Ascending aorta (tissue), 2 donors: ENCODE measurements around the gene ILF3. TPM values are rescaled to one million over a fixed set of nuclear protein-coding genes. Genes with fewer than 3 reads are reported as not detected.

Experiments used
- DNase-seq, 2 donors: peaks; one replicate each; pipeline ENCODE4 v3.0.0-alpha.2; 2019; ENCODE audit warnings: low spot score in 2 of 2
- H3K27ac ChIP-seq, 2 donors: fragments of 200-600 bp; sonication (generic); one replicate each; pipeline ENCODE4 v1.5.1; 2016 to 2017; ENCODE audit warnings: mild to moderate bottlenecking in 1 of 2
- H3K27me3 ChIP-seq: fragments of 200-600 bp; sonication (generic); one replicate; pipeline ENCODE4 v1.5.1; 2017
- H3K36me3 ChIP-seq, 2 donors: fragments of 200-600 bp; sonication (generic); one replicate each; pipeline ENCODE4 v1.5.1; 2016
- H3K4me1 ChIP-seq, 2 donors: fragments of 200-600 bp; sonication (generic); one replicate each; pipeline ENCODE4 v1.5.1; 2016 to 2017; ENCODE audit warnings: mild to moderate bottlenecking in 1 of 2
- H3K4me3 ChIP-seq, 2 donors: fragments of 200-600 bp; sonication (generic); one replicate each; pipeline ENCODE4 v1.5.1; 2016 to 2017; ENCODE audit warnings: mild to moderate bottlenecking in 1 of 2
- H3K9me3 ChIP-seq, 2 donors: fragments of 200-600 bp; sonication (generic); one replicate each; pipeline ENCODE4 v1.5.1; 2016
- CTCF ChIP-seq, 3 experiments: fragments of 200-600 bp in 2 of 3; fragments of 450-650 bp in 1 of 3; sonication (generic) in 2 of 3; IDR thresholded peaks; one replicate each; pipeline ENCODE4 v1.5.1; 2016 to 2019; ENCODE audit warnings: antibody characterized with exemption in 3 of 3, mild to moderate bottlenecking in 1 of 3, moderate library complexity in 1 of 3
- intact Hi-C: fragments of 100-400 bp; cut with DNase I; formaldehyde crosslinking; loops from one replicate; pipeline ENCODE4 v1.15.1; 2023
- total RNA-seq: library from RNA; depleted of rRNA; stranded (reverse); fragments of >200 nt; gene quantifications from one replicate; pipeline ENCODE4 v1.1.0, GENCODE V29; 2016

The ILF3 gene
- total RNA-seq, 1 donor from 2014 or later = 168 TPM

DNA sequence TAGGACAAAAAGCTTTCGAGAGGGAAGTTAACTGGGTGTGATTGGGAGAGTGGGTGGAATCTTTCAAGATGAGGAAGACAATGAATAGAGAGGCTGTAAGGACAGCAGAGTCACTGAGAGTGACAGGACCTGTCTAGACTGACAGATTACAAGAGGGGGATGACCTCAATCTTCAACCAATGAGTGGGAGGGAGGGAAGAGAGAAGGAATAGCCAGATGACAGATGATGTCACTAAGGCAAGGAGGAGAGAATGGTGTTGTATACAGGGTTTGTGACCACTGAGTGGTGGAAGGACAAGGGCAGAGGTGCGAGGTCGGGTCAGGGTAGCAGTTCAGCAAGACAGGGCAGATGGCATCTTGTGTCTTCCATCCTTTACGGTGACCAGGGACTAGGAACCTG, 5.8 kb upstream of the ILF3 start:
- Histone ChIP-seq H3K9me3 (no peaks in the 10 kb centered on the region), H3K4me1 (peaks cover 3 to 32% of the 10 kb centered on the region in 2 donors), H3K27ac (peak overlapping the region in 1 of 2 donors; percentile 40), H3K36me3 (peaks cover 5 to 6% of the 10 kb centered on the region in 2 donors), H3K4me3 (no peak overlapping the region), H3K27me3 (no peaks in the 10 kb centered on the region)
- intact Hi-C loops = no loop called here
- TF ChIP-seq CTCF (IDR thresholded peaks at IDR 0.05) = no peak
- no peak for DNase-seq

GRCh38 chr19:10651851-10652250, 2.3 kb upstream of the ILF3 start:
- Histone ChIP-seq H3K36me3 (no peaks in the 10 kb centered on the region), H3K9me3 (no peaks in the 10 kb centered on the region), H3K27me3 (no peaks in the 10 kb centered on the region), H3K4me3 (no peak overlapping the region), H3K27ac (peak overlapping the region in 1 of 2 donors; percentile 100), H3K4me1 (peaks cover 0 to 25% of the 10 kb centered on the region in 2 donors)
- TF ChIP-seq CTCF (IDR thresholded peaks at IDR 0.05) = no peak
- no peak for DNase-seq
- intact Hi-C loops = loop anchor here (5.0 kb wide), 2 partner anchors 65 to 150 kb away; partner anchors contain the start of genes DNM2 and KEAP1

DNA sequence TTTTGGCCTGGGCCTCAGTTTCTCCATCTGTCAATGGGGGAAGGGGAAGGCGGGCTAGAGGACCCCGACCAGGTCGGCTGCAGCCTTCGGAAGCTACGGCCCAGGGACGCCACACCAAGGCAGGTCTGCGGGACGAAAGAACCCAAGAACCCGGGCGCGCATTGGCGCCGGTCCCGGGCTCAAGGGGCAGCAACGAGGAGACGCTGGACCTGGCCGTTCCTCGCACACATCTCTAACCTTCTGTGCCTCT, 739 bp upstream of the ILF3 start:
- H3K4me1 ChIP-seq = peaks cover 0 to 23% of the 10 kb centered on the region in 2 donors
- intact Hi-C loops = loop anchor here (5.0 kb wide), 2 partner anchors 64 to 151 kb away; partner anchors contain the start of genes DNM2 and KEAP1

DNA sequence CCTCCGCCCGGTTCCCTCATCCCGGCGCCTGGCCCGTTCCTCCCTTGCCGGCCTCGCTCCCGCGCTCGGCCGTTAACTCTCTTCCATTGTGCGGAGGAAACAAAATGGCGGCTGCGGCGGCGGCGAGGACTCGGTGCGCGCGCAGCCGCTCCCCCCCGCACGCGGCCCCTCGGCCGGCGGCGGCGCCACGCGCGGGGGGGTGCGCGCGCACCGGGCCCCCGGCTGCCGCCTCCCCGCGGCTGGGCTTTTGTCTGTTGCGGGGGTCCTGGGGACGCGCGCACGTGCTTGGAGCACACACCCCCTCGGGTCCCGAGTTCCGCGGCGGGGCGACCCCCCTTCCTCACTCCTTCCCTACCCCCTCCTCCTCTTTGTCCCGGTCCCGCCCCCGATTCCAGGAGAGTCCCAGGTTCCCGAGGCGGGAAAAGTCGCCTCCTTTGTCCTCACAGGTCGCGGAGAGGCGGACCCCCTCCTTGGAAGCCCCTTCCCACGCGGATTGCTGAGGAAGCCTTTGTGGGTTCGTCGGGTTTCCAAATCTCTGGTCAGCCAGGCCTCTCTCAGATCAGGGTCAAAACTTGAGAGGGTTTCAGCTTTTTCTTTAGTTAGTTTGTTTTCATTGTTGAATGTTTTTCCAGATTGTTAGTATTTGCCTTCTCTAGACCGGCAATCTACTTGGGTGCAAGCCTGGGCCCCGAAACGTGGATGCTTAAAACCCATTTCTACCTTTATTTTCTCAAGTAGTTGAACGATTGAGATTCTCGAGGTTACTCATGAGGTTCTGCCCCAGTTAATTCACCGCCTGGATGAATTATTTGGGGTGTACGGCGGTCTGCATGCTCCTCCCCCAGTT, 687 bp downstream of the ILF3 start:
- H3K4me3 ChIP-seq = peak overlapping the region; percentile 94 to 97
- no peaks in the 10 kb centered on the region for H3K9me3 ChIP-seq
- no peaks in the 10 kb centered on the region for H3K27me3 ChIP-seq
- peaks cover 0 to 23% of the 10 kb centered on the region in 2 donors for H3K4me1 ChIP-seq
- intact Hi-C loops = loop anchor here (1.0 to 5.0 kb wide), 5 partner anchors 46 to 216 kb away; partner anchors contain the start of genes CARM1, DNM2, KEAP1 and QTRT1
- peak overlapping the region; percentile 95 to 100 for H3K27ac ChIP-seq
- peak in 1 of 2 donors; percentile 74 for DNase-seq
- no peaks in the 10 kb centered on the region for H3K36me3 ChIP-seq
- TF ChIP-seq CTCF (IDR thresholded peaks at IDR 0.05) = no peak

More for the DNA sequence above, 739 bp upstream of the ILF3 start:
- TF ChIP-seq CTCF (IDR thresholded peaks at IDR 0.05) = peak in 1 of 3 experiments; percentile 6
- H3K36me3 ChIP-seq = no peaks in the 10 kb centered on the region
- H3K27ac ChIP-seq = peak overlapping the region; percentile 97 to 100
- H3K9me3 ChIP-seq = no peaks in the 10 kb centered on the region
- no peaks in the 10 kb centered on the region for H3K27me3 ChIP-seq
- peak overlapping the region; percentile 79 to 94 for H3K4me3 ChIP-seq
- no peak for DNase-seq

DNA sequence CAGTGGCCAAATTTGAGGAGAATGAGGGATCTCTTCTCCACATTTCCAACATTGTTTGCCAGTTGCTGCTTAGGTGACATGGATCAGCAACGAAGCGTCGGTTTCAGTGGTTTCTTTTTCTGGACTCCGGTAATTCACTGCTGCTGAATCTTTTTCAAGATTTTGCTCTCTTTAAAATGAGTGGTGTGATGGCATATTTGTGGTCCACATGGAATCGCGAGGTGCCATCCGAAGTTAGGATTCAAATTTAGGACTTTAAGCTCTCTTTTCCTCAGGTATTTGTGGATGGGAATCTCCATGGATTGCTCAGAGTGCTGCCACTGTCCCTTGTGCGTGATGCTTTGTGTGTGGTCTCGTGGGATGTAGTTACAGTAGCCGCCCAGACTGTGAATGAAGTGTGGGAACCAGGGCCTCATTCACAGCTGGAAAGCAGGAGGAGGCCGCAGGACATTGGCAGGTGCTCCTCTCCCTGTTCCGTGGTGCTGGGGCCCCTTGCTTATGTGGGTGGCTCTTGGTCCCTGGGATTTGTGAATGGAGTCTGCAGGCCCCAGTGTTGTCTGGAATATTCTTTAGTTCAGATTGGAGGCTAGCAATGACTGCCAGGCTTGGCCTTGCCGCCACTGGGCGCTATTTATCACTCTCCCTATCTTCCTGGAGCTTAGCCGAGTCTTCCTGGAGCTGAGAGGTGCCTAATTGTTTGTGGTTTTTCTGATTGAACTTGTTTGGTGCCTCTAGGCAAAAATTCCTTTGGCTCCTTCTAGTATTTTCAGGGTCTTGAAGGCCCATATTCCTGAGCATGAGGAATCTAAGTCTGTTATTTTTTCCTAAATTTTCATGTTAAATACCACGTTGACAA, 1.5 kb downstream of the ILF3 start:
- Histone ChIP-seq H3K27ac (peak overlapping the region; percentile 95 to 100), H3K36me3 (peaks cover 0 to 4% of the 10 kb centered on the region in 2 donors), H3K27me3 (no peaks in the 10 kb centered on the region), H3K4me3 (peak overlapping the region; percentile 94 to 97), H3K9me3 (no peaks in the 10 kb centered on the region), H3K4me1 (peaks cover 0 to 27% of the 10 kb centered on the region in 2 donors)
- TF ChIP-seq CTCF (IDR thresholded peaks at IDR 0.05) = no peak
- no peak for DNase-seq
- intact Hi-C loops = loop anchor here (2.0 kb wide), 1 partner anchor 215 kb away; the partner anchor contains the start of gene CARM1
